DND-41 (cell line): ENCODE data around the gene CASKIN2.

Experiments
- ATAC-seq: fragments of 200-7000 bp; cut with Tn5 transposase; 3 replicates; pipeline ENCODE4 v1.9.1; 2021; ENCODE audit warnings: low read depth; ENCODE audit not compliant: insufficient read depth
- DNase-seq: peaks from one replicate; pipeline ENCODE4 v3.0.0-alpha.2; 2020
- H2AFZ ChIP-seq: 2 replicates; pipeline ENCODE4 v1.6.0; 2012; ENCODE audit warnings: low read depth, low read length
- H3K27ac ChIP-seq: 2 replicates; pipeline ENCODE4 v1.5.1; 2012; ENCODE audit warnings: low read length, inconsistent platforms
- H3K27me3 ChIP-seq: fragments of 200-600 bp; sonication (generic); 2 replicates; pipeline ENCODE4 v1.6.0; 2012; ENCODE audit warnings: low read length, mild to moderate bottlenecking, inconsistent platforms; ENCODE audit not compliant: insufficient read depth, poor library complexity
- H3K36me3 ChIP-seq: 2 replicates; pipeline ENCODE4 v1.5.1; 2012; ENCODE audit warnings: low read length, inconsistent platforms; ENCODE audit not compliant: insufficient read depth
- H3K4me1 ChIP-seq: 2 replicates; pipeline ENCODE4 v1.5.1; 2012; ENCODE audit warnings: mild to moderate bottlenecking, low read length; ENCODE audit not compliant: insufficient read depth
- H3K4me2 ChIP-seq: 2 replicates; pipeline ENCODE4 v1.6.0; 2012; ENCODE audit warnings: mild to moderate bottlenecking, moderate library complexity, low read length, inconsistent platforms; ENCODE audit not compliant: insufficient read depth
- H3K4me3 ChIP-seq, 2 experiments: fragments of 200-600 bp in 1 of 2; shearing (Covaris generic) in 1 of 2; 2 replicates each; pipeline ENCODE4 v1.5.1; 2012 to 2016; ENCODE audit warnings: inconsistent platforms in 2 of 2, low read length in 2 of 2, mild to moderate bottlenecking in 2 of 2, low read depth in 1 of 2, moderate library complexity in 1 of 2
- H3K79me2 ChIP-seq: 2 replicates; pipeline ENCODE4 v1.6.0; 2012; ENCODE audit warnings: low read length, inconsistent platforms; ENCODE audit not compliant: insufficient read depth
- H3K9ac ChIP-seq: 2 replicates; pipeline ENCODE4 v1.6.0; 2012; ENCODE audit warnings: low read depth, mild to moderate bottlenecking, inconsistent platforms, low read length, moderate library complexity
- H3K9me3 ChIP-seq: 2 replicates; pipeline ENCODE4 v1.5.1; 2012; ENCODE audit warnings: low read length, moderate library complexity, mild to moderate bottlenecking, inconsistent platforms; ENCODE audit not compliant: insufficient read depth, severe bottlenecking
- H4K20me1 ChIP-seq: 2 replicates; pipeline ENCODE4 v1.6.0; 2012; ENCODE audit warnings: low read length; ENCODE audit not compliant: insufficient read depth
- EZH2 ChIP-seq: IDR thresholded peaks from 3 replicates; pipeline ENCODE4 v1.6.1; 2012; ENCODE audit warnings: borderline replicate concordance, low read depth, mild to moderate bottlenecking, moderate library complexity, low read length, inconsistent platforms; ENCODE audit not compliant: severe bottlenecking
- TF ChIP-seq, protein P1 (sequence below): IDR thresholded peaks from 2 replicates; pipeline ENCODE4 v1.5.1; 2012; ENCODE audit warnings: borderline replicate concordance, low read length, moderate library complexity, mild to moderate bottlenecking; ENCODE audit not compliant: poor library complexity, severe bottlenecking; ENCODE audit errors: extremely low read depth

CASKIN2 gene

GRCh38 chr17:75468779-75469373, 46.5 kb downstream of the CASKIN2 start:
- Histone ChIP-seq H3K4me2 (no peak overlapping the region), H3K4me3 (no peak overlapping the region), H3K27ac (no peak overlapping the region), H3K4me1 (no peaks in the 10 kb centered on the region), H3K27me3 (no peaks in the 10 kb centered on the region), H3K36me3 (peaks cover 36% of the 10 kb centered on the region), H2AFZ (no peak overlapping the region), H4K20me1 (peaks cover 13% of the 10 kb centered on the region), H3K9ac (no peak overlapping the region), H3K9me3 (no peaks in the 10 kb centered on the region), H3K79me2 (peaks cover 52% of the 10 kb centered on the region)
- TF ChIP-seq EZH2, result no peak
- TF ChIP-seq, protein P1, sequence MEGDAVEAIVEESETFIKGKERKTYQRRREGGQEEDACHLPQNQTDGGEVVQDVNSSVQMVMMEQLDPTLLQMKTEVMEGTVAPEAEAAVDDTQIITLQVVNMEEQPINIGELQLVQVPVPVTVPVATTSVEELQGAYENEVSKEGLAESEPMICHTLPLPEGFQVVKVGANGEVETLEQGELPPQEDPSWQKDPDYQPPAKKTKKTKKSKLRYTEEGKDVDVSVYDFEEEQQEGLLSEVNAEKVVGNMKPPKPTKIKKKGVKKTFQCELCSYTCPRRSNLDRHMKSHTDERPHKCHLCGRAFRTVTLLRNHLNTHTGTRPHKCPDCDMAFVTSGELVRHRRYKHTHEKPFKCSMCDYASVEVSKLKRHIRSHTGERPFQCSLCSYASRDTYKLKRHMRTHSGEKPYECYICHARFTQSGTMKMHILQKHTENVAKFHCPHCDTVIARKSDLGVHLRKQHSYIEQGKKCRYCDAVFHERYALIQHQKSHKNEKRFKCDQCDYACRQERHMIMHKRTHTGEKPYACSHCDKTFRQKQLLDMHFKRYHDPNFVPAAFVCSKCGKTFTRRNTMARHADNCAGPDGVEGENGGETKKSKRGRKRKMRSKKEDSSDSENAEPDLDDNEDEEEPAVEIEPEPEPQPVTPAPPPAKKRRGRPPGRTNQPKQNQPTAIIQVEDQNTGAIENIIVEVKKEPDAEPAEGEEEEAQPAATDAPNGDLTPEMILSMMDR, result no peak
- ATAC-seq, result no peak
- no peak for DNase-seq

DNA sequence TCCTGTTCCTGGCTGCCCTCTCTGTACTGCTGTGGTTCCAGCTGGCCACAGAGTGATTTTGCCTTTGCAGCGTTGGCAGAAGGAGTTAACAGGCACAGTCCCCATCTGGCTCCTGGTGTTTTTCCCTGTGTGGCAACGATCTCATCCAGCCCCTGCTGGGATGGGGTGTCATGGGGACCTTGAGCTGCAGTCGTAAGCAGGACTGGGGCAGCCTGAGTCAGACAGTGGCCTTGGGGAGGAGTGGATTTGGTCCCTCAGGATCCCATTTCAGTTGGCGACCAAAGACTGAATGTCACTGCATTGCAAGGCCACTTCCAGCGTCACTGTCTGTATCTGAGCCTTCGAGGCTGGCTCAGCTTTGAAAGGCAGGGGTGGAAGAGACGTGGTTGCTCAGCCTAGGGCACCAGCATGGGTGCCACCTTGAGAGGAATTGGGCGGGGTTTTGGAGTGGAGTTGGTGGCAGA, 47.0 kb downstream of the CASKIN2 start:
- Histone ChIP-seq H4K20me1 (peaks cover 13% of the 10 kb centered on the region), H3K4me2 (no peak overlapping the region), H3K27ac (no peak overlapping the region), H3K4me3 (no peak overlapping the region), H3K9me3 (no peaks in the 10 kb centered on the region), H3K9ac (no peak overlapping the region), H2AFZ (no peak overlapping the region), H3K4me1 (no peaks in the 10 kb centered on the region), H3K79me2 (peaks cover 57% of the 10 kb centered on the region), H3K27me3 (no peaks in the 10 kb centered on the region), H3K36me3 (peaks cover 32% of the 10 kb centered on the region)
- ATAC-seq, result no peak
- no peak for TF ChIP-seq EZH2
- TF ChIP-seq, protein P1, result no peak
- no peak for DNase-seq

GRCh38 chr17:75465039-75465438, 50.3 kb downstream of the CASKIN2 start:
- H3K36me3 ChIP-seq, result peaks cover 10% of the 10 kb centered on the region

More at GRCh38 chr17:75465039-75465438, 50.3 kb downstream of the CASKIN2 start:
- H3K9ac ChIP-seq, result no peak overlapping the region
- no peaks in the 10 kb centered on the region for H3K27me3 ChIP-seq
- DNase-seq, result no peak
- no peak for TF ChIP-seq EZH2
- TF ChIP-seq, protein P1, result no peak
- no peaks in the 10 kb centered on the region for H3K4me1 ChIP-seq
- H2AFZ ChIP-seq, result no peak overlapping the region
- no peak for ATAC-seq
- H3K9me3 ChIP-seq, result no peaks in the 10 kb centered on the region
- H4K20me1 ChIP-seq, result peaks cover 12% of the 10 kb centered on the region
- peaks cover 77% of the 10 kb centered on the region for H3K79me2 ChIP-seq
- no peak overlapping the region for H3K4me2 ChIP-seq
- no peak overlapping the region for H3K27ac ChIP-seq
- H3K4me3 ChIP-seq, result no peak overlapping the region
